MM.1S (cell line): ENCODE results near the gene SC5D.

Experiments
- DNase-seq: peaks from one replicate; pipeline ENCODE4 v3.0.0-alpha.2; 2015
- H2AFZ ChIP-seq: fragments of 300-600 bp; sonication (generic); 2 replicates; pipeline ENCODE4 v1.6.0; 2016; ENCODE audit warnings: antibody characterized with exemption, low read length
- H3F3A ChIP-seq: fragments of 300-600 bp; sonication (generic); 2 replicates; pipeline ENCODE4 v1.6.1; 2016; ENCODE audit warnings: mild to moderate bottlenecking, antibody characterized with exemption, low read length, moderate library complexity, mixed read lengths; ENCODE audit not compliant: insufficient read depth
- H3K27ac ChIP-seq: fragments of 300-600 bp; sonication (generic); 2 replicates; pipeline ENCODE4 v1.5.1; 2016; ENCODE audit warnings: mild to moderate bottlenecking, low read length
- H3K27me3 ChIP-seq: fragments of 300-600 bp; sonication (generic); replicated peaks from 2 replicates; pipeline ENCODE4 v1.6.0; 2016; ENCODE audit warnings: low read length; ENCODE audit not compliant: insufficient read depth
- H3K36me3 ChIP-seq: fragments of 300-600 bp; sonication (generic); replicated peaks from 2 replicates; pipeline ENCODE4 v1.6.1; 2016; ENCODE audit warnings: mild to moderate bottlenecking, low read length, mixed read lengths; ENCODE audit not compliant: insufficient read depth
- H3K4me1 ChIP-seq: fragments of 300-600 bp; sonication (generic); 2 replicates; pipeline ENCODE4 v1.6.1; 2016; ENCODE audit warnings: low read length, mixed read lengths
- H3K4me2 ChIP-seq: fragments of 300-600 bp; sonication (generic); 2 replicates; pipeline ENCODE4 v1.6.0; 2016; ENCODE audit warnings: low read depth, low read length
- H3K4me3 ChIP-seq: fragments of 300-600 bp; sonication (generic); 2 replicates; pipeline ENCODE4 v1.5.1; 2016; ENCODE audit warnings: low read length, mixed read lengths
- H3K79me2 ChIP-seq: fragments of 300-600 bp; sonication (generic); 2 replicates; pipeline ENCODE4 v1.6.1; 2016; ENCODE audit warnings: mixed run types, low read length, mixed read lengths
- H3K9ac ChIP-seq: fragments of 300-600 bp; sonication (generic); 2 replicates; pipeline ENCODE4 v1.6.1; 2016; ENCODE audit warnings: low read length, mixed read lengths
- H3K9me2 ChIP-seq: fragments of 300-600 bp; sonication (generic); replicated peaks from 2 replicates; pipeline ENCODE4 v1.6.1; 2016; ENCODE audit warnings: mild to moderate bottlenecking, low read length, mixed read lengths; ENCODE audit not compliant: insufficient read depth
- H3K9me3 ChIP-seq: fragments of 300-600 bp; sonication (generic); replicated peaks from 2 replicates; pipeline ENCODE4 v1.6.1; 2016; ENCODE audit warnings: mild to moderate bottlenecking, low read length, mixed read lengths; ENCODE audit not compliant: insufficient read depth
- H4K20me1 ChIP-seq: fragments of 300-600 bp; sonication (generic); 2 replicates; pipeline ENCODE4 v1.6.1; 2016; ENCODE audit warnings: mild to moderate bottlenecking, low read length, moderate library complexity, mixed read lengths; ENCODE audit not compliant: insufficient read depth
- CTCF ChIP-seq: fragments of 300-600 bp; sonication (generic); IDR thresholded peaks from 2 replicates; pipeline ENCODE4 v1.5.1; 2016; ENCODE audit warnings: antibody characterized with exemption, low read length, mixed read lengths
- EZH2 ChIP-seq: fragments of 300-600 bp; sonication (generic); optimal IDR thresholded peaks from 2 replicates; pipeline ENCODE3; 2017; ENCODE audit warnings: low read depth, mild to moderate bottlenecking, antibody characterized with exemption, low read length, mixed read lengths
- EZH2phosphoT487 ChIP-seq: fragments of 300-600 bp; sonication (generic); IDR thresholded peaks from 2 replicates; pipeline ENCODE4 v1.6.1; 2018; ENCODE audit warnings: antibody characterized with exemption, low read length

Gene SC5D

GRCh38 chr11:121300972-121301699, 8.6 kb downstream of the SC5D start:
- Histone ChIP-seq H3K9ac (no peak overlapping the region), H3K9me3 (no peaks in the 10 kb centered on the region), H3K27me3 (no peaks in the 10 kb centered on the region), H3K27ac (no peak overlapping the region), H2AFZ (no peak overlapping the region), H3K4me3 (no peak overlapping the region), H3F3A (no peaks in the 10 kb centered on the region), H3K79me2 (no peaks in the 10 kb centered on the region), H3K9me2 (no peaks in the 10 kb centered on the region), H3K4me2 (no peak overlapping the region), H3K36me3 (no peaks in the 10 kb centered on the region), H3K4me1 (no peaks in the 10 kb centered on the region), H4K20me1 (no peaks in the 10 kb centered on the region)
- DNase-seq: no peak
- TF ChIP-seq EZH2phosphoT487 (no peak), EZH2 (no peak)

DNA sequence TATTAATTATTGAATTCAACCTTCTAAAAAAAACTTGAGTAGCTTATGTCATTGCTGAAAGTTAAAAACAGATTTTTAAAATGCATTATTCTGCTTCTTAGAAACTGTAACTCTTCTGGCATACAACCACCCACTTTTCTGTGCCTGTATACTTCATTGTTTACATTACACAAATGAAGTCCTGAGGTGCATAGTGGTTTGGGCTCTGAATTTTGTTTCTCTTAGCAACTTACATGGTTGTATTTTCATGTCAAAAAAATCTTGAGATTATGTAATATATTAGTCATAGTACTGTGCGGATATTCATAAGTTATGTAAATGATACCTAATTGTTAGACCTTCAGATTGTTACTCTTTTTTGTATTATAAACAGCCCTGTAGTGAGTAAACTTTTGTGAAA, 12.2 kb downstream of the SC5D start:
- Histone ChIP-seq H3K9me2 (no peaks in the 10 kb centered on the region), H3K27ac (no peak overlapping the region), H4K20me1 (peaks cover 5% of the 10 kb centered on the region; the same call in 1 of the 2 replicates), H3K79me2 (no peaks in the 10 kb centered on the region), H3K4me3 (no peak overlapping the region), H3K36me3 (no peaks in the 10 kb centered on the region), H3K27me3 (peaks cover 3% of the 10 kb centered on the region; the same call in 1 of the 2 replicates), H3K4me2 (no peak overlapping the region), H3K9me3 (no peaks in the 10 kb centered on the region), H3K4me1 (peaks cover 7% of the 10 kb centered on the region), H3F3A (no peaks in the 10 kb centered on the region; the same call in 1 of the 2 replicates), H2AFZ (no peak overlapping the region), H3K9ac (no peak overlapping the region)
- no peak for DNase-seq
- no peak for TF ChIP-seq CTCF
- TF ChIP-seq EZH2phosphoT487: no peak
- TF ChIP-seq EZH2: no peak

DNA sequence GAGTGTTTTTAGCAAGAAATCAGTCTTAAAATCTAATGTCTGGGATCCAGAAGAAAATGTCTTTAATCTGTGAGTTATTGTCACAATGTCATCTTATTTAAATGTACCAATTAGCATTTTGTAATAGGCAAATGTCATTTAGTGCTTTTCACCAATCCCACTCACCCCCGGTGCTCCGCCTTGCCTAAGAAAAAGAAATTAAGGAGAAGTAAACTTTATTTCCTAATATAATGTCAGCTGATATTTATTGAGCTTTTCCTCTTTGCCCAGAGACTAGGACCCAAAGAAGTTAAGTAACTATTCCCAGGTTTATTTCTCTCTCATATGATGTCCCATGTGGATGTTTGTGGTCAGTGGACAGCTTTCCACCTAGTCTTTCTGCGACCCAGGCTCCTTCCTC, 16.2 kb downstream of the SC5D start:
- Histone ChIP-seq H3K9ac (no peak overlapping the region), H3F3A (no peaks in the 10 kb centered on the region; the same call in 1 of the 2 replicates), H3K79me2 (no peaks in the 10 kb centered on the region), H4K20me1 (peaks cover 5% of the 10 kb centered on the region; the same call in 1 of the 2 replicates), H3K27me3 (peaks cover 7% of the 10 kb centered on the region), H3K4me1 (peaks cover 12% of the 10 kb centered on the region), H3K9me3 (no peaks in the 10 kb centered on the region), H3K36me3 (no peaks in the 10 kb centered on the region), H3K27ac (no peak overlapping the region), H3K4me3 (no peak overlapping the region), H2AFZ (no peak overlapping the region), H3K9me2 (no peaks in the 10 kb centered on the region), H3K4me2 (no peak overlapping the region)
- DNase-seq: no peak
- no peak for TF ChIP-seq EZH2phosphoT487
- TF ChIP-seq CTCF: no peak
- no peak for TF ChIP-seq EZH2

DNA sequence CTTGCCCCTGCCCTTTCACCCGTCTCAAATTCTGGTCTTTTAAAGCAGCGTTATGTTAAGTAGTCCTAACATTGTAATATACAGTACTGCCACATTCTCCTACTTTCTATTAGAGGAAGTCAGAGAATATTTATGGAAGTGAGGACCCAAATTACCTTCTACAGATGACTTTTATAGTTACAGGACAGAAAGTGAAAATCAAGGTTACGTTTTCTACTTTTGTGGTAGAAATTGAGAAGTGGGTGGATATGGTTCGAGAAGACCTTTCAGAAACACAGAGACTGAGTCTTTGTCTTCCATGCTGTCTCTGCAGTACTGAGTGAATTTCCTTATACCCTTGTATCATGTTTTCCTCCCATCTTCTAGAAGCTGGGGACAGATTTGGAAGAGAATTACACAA, 17.1 kb downstream of the SC5D start:
- Histone ChIP-seq H4K20me1 (peaks cover 5% of the 10 kb centered on the region; the same call in 1 of the 2 replicates), H2AFZ (no peak overlapping the region), H3K4me2 (peak overlapping the region; percentile 36; the same call in 1 of the 2 replicates), H3K9me3 (no peaks in the 10 kb centered on the region), H3K27ac (no peak overlapping the region), H3K4me1 (peaks cover 12% of the 10 kb centered on the region), H3K27me3 (peaks cover 7% of the 10 kb centered on the region), H3F3A (no peaks in the 10 kb centered on the region; the same call in 1 of the 2 replicates), H3K9ac (no peak overlapping the region), H3K36me3 (no peaks in the 10 kb centered on the region), H3K4me3 (no peak overlapping the region), H3K9me2 (no peaks in the 10 kb centered on the region), H3K79me2 (no peaks in the 10 kb centered on the region)
- no peak for TF ChIP-seq EZH2phosphoT487
- TF ChIP-seq EZH2: no peak
- TF ChIP-seq CTCF: no peak
- DNase-seq: peak; percentile 54
